ENCODE data around the gene IYD.
"Not testable (repeated sequence)": the region's sequence is repeated elsewhere in the genome, so short reads cannot be mapped to it uniquely, and the experiment has no call there.

The IYD gene

GRCh38 chr6:150352321-150353296 is 16.2 kb upstream of the IYD start:
- no peak for DNase-seq

GRCh38 chr6:150353445-150353844 is 15.4 kb upstream of the IYD start:
- DNase-seq, result no peak

- DNase-seq, result no peak
These were observed 13.8 kb upstream of the IYD start for GRCh38 chr6:150354754-150355571.

GRCh38 chr6:150355932-150356331 is 12.9 kb upstream of the IYD start:
- no peak for DNase-seq

- DNase-seq, result no peak
These were observed 6.9 kb upstream of the IYD start for GRCh38 chr6:150361876-150362275.

- no peak for DNase-seq
These were observed 5.1 kb upstream of the IYD start for GRCh38 chr6:150363733-150364132.

GRCh38 chr6:150366118-150366778 is 2.6 kb upstream of the IYD start:
- no peak for DNase-seq

- DNase-seq, result no peak
These were observed 596 bp downstream of the IYD start for GRCh38 chr6:150369408-150369807.

- DNase-seq, result no peak
These were observed 1.3 kb downstream of the IYD start for GRCh38 chr6:150370112-150370511.

- DNase-seq, result no peak
These were observed 2.5 kb downstream of the IYD start for GRCh38 chr6:150371356-150371755.

GRCh38 chr6:150372051-150372450 is 3.2 kb downstream of the IYD start:
- DNase-seq, result no peak

GRCh38 chr6:150373260-150373701 is 4.5 kb downstream of the IYD start:
- DNase-seq, result no peak

GRCh38 chr6:150374346-150374745 is 5.5 kb downstream of the IYD start:
- DNase-seq, result not testable (repeated sequence)

- DNase-seq, result no peak
These were observed 8.5 kb downstream of the IYD start for GRCh38 chr6:150377211-150377781.

GRCh38 chr6:150380256-150380655 is 11.4 kb downstream of the IYD start:
- no peak for DNase-seq

GRCh38 chr6:150382171-150382570 is 13.4 kb downstream of the IYD start:
- no peak for DNase-seq

GRCh38 chr6:150391414-150391813 is 22.6 kb downstream of the IYD start:
- no peak for DNase-seq

- DNase-seq, result no peak
These were observed 23.1 kb downstream of the IYD start for GRCh38 chr6:150391890-150392289.

- DNase-seq, result no peak
These were observed 23.8 kb downstream of the IYD start for GRCh38 chr6:150392452-150393220.

GRCh38 chr6:150394053-150394898 is 25.5 kb downstream of the IYD start:
- DNase-seq, result no peak

GRCh38 chr6:150394899-150395295 is 26.1 kb downstream of the IYD start:
- no peak for DNase-seq

Measured in activated CD4-positive, CD25-positive, alpha-beta regulatory T cell treated with anti-CD3 and anti-CD28 coated beads, Interleukin-2, amount 50 U/mL, for 72 hours (primary cell).